Measurements from ENCODE around the gene SIRT7.
"Not testable (repeated sequence)": the region's sequence is repeated elsewhere in the genome, so short reads cannot be mapped to it uniquely, and the experiment has no call there.

The SIRT7 gene

GRCh38 chr17:81954131-81955057 is 36.4 kb upstream of the SIRT7 start:
- DNase-seq = no peak

GRCh38 chr17:81953443-81953842 is 35.5 kb upstream of the SIRT7 start:
- DNase-seq = not testable (repeated sequence)

- no peak for DNase-seq
Observed at GRCh38 chr17:81952792-81953228, 34.8 kb upstream of the SIRT7 start.

GRCh38 chr17:81951785-81952684 is 34.1 kb upstream of the SIRT7 start:
- DNase-seq = no peak

- DNase-seq = no peak
Observed at GRCh38 chr17:81950501-81950900, 32.5 kb upstream of the SIRT7 start.

GRCh38 chr17:81948635-81949378 is 30.8 kb upstream of the SIRT7 start:
- DNase-seq = no peak

- no peak for DNase-seq
Observed at GRCh38 chr17:81947189-81947588, 29.2 kb upstream of the SIRT7 start, which contains the start of gene MYADML2. TSS of gene MYADML2 (minus strand) at chr17:81947233. CDS start at chr17:81941741, 5,492 bp downstream.

- no peak for DNase-seq
Observed at GRCh38 chr17:81944858-81945257, 26.9 kb upstream of the SIRT7 start.

GRCh38 chr17:81942167-81942553 is 24.2 kb upstream of the SIRT7 start:
- no peak for DNase-seq

- no peak for DNase-seq
Observed at GRCh38 chr17:81941484-81942166, 23.6 kb upstream of the SIRT7 start.

GRCh38 chr17:81940538-81941483 is 22.8 kb upstream of the SIRT7 start:
- no peak for DNase-seq

- no peak for DNase-seq
Observed at GRCh38 chr17:81939881-81940385, 22.0 kb upstream of the SIRT7 start.

- no peak for DNase-seq
Observed at GRCh38 chr17:81939218-81939617, 21.2 kb upstream of the SIRT7 start.

- DNase-seq = no peak
Observed at GRCh38 chr17:81935709-81936084, 17.7 kb upstream of the SIRT7 start.

GRCh38 chr17:81934850-81935708 is 17.1 kb upstream of the SIRT7 start:
- no peak for DNase-seq

- no peak for DNase-seq
Observed at GRCh38 chr17:81934098-81934757, 16.3 kb upstream of the SIRT7 start.

- no peak for DNase-seq
Observed at GRCh38 chr17:81933178-81933699, 15.3 kb upstream of the SIRT7 start.

- no peak for DNase-seq
Observed at GRCh38 chr17:81932333-81932983, 14.5 kb upstream of the SIRT7 start.
